GM23338 (cell line): Measurements from ENCODE around the gene CLHC1. TPM values are rescaled to one million over a fixed set of nuclear protein-coding genes. Genes with fewer than 3 reads are reported as not detected.

ENCODE experiments used
- ATAC-seq: fragments of 200-7000 bp; cut with Tn5 transposase; 3 replicates; pipeline ENCODE4 v1.9.1; 2020
- DNase-seq: peaks from one replicate; pipeline ENCODE4 v3.0.0-alpha.2; 2015; ENCODE audit warnings: low spot score
- H2AFZ ChIP-seq: fragments of 200-600 bp; sonication (generic); 2 replicates; pipeline ENCODE4 v1.8.0; 2016; ENCODE audit warnings: antibody characterized with exemption, mild to moderate bottlenecking, moderate library complexity
- H3F3A ChIP-seq: fragments of 200-600 bp; sonication (generic); replicated peaks from 2 replicates; pipeline ENCODE4 v1.8.0; 2017; ENCODE audit warnings: antibody characterized with exemption, mixed run types, low read depth
- H3K27ac ChIP-seq: fragments of 200-600 bp; sonication (generic); 2 replicates; pipeline ENCODE4 v1.6.1; 2016; ENCODE audit warnings: low read depth
- H3K27me3 ChIP-seq: fragments of 200-600 bp; sonication (generic); 2 replicates; pipeline ENCODE4 v1.8.0; 2016; ENCODE audit warnings: mild to moderate bottlenecking, mixed run types, moderate library complexity; ENCODE audit not compliant: insufficient read depth
- H3K36me3 ChIP-seq: fragments of 200-600 bp; sonication (generic); 2 replicates; pipeline ENCODE4 v1.8.0; 2016; ENCODE audit warnings: mild to moderate bottlenecking; ENCODE audit not compliant: insufficient read depth
- H3K4me1 ChIP-seq: fragments of 200-600 bp; sonication (generic); 2 replicates; pipeline ENCODE4 v1.8.0; 2016; ENCODE audit warnings: mild to moderate bottlenecking, moderate library complexity; ENCODE audit not compliant: insufficient read depth
- H3K4me2 ChIP-seq: fragments of 200-600 bp; sonication (generic); 2 replicates; pipeline ENCODE4 v1.7.1; 2017; ENCODE audit warnings: mixed run types
- H3K4me3 ChIP-seq: fragments of 200-600 bp; sonication (generic); 2 replicates; pipeline ENCODE4 v1.6.1; 2016; ENCODE audit warnings: mixed run types
- H3K79me2 ChIP-seq: fragments of 200-600 bp; sonication (generic); replicated peaks from 2 replicates; pipeline ENCODE4 v1.8.0; 2017; ENCODE audit warnings: mild to moderate bottlenecking; ENCODE audit not compliant: insufficient read depth
- H3K9me2 ChIP-seq: fragments of 200-600 bp; sonication (generic); 2 replicates; pipeline ENCODE4 v1.8.0; 2017; ENCODE audit not compliant: insufficient read depth
- H4K20me1 ChIP-seq: fragments of 200-600 bp; sonication (generic); replicated peaks from 2 replicates; pipeline ENCODE4 v1.8.0; 2017; ENCODE audit warnings: mild to moderate bottlenecking; ENCODE audit not compliant: insufficient read depth
- H3K27ac Mint-ChIP-seq: 2 replicates; pipeline ENCODE4 v1.8.0; 2020; ENCODE audit warnings: inconsistent platforms, mild to moderate bottlenecking, moderate library complexity, mixed read lengths
- H3K27me3 Mint-ChIP-seq: 3 replicates; pipeline ENCODE4 v1.8.0; 2022; ENCODE audit warnings: low read depth, mild to moderate bottlenecking, moderate library complexity, mixed read lengths, inconsistent platforms; ENCODE audit not compliant: insufficient read depth, poor library complexity
- H3K36me3 Mint-ChIP-seq: 3 replicates; pipeline ENCODE4 v1.8.0; 2021; ENCODE audit warnings: low read depth, mild to moderate bottlenecking, inconsistent platforms, moderate library complexity, mixed read lengths
- H3K4me1 Mint-ChIP-seq: 3 replicates; pipeline ENCODE4 v1.8.0; 2020; ENCODE audit warnings: mild to moderate bottlenecking, inconsistent platforms, mixed read lengths
- H3K4me3 Mint-ChIP-seq: 3 replicates; pipeline ENCODE4 v1.8.0; 2021; ENCODE audit warnings: moderate library complexity, mild to moderate bottlenecking, inconsistent platforms, mixed read lengths
- H3K9me3 Mint-ChIP-seq: 3 replicates; pipeline ENCODE4 v1.8.0; 2020; ENCODE audit warnings: moderate library complexity, mild to moderate bottlenecking, inconsistent platforms, mixed read lengths
- JUNB ChIP-seq: IDR thresholded peaks from one replicate; pipeline ENCODE4 v1.6.1; 2016; ENCODE audit warnings: antibody characterized with exemption; ENCODE audit not compliant: unreplicated experiment
- NANOG ChIP-seq: IDR thresholded peaks from 2 replicates; pipeline ENCODE4 v1.6.1; 2016; ENCODE audit warnings: antibody characterized with exemption, borderline replicate concordance
- POLR2AphosphoS5 ChIP-seq: IDR thresholded peaks from 2 replicates; pipeline ENCODE4 v1.6.1; 2016; ENCODE audit warnings: antibody characterized with exemption, low read depth
- STAT1 ChIP-seq: IDR thresholded peaks from one replicate; pipeline ENCODE4 v1.6.1; 2016; ENCODE audit warnings: antibody characterized with exemption; ENCODE audit not compliant: unreplicated experiment
- ZNF114 ChIP-seq: fragments of 250-450 bp; sonication (Bioruptor Pico); IDR thresholded peaks from 2 replicates; pipeline ENCODE4 v1.5.0; 2020; ENCODE audit warnings: mild to moderate bottlenecking, moderate library complexity
- polyA plus RNA-seq: library from polyadenylated mRNA; unstranded; fragments of >200 nt; fragmentation: Nextera tagmentation; extraction: Ambion mirVana; gene quantifications from 2 replicates; pipeline ENCODE4 v1.2.1, GENCODE V29; 2016
- total RNA-seq: library from RNA; depleted of rRNA; stranded (reverse); fragments of >200 nt; shearing (Covaris generic); gene quantifications from 2 replicates; pipeline ENCODE4 v1.2.3, GENCODE V29; 2014
- TF ChIP-seq, protein P1 (sequence below): fragments of 250-450 bp; sonication (Bioruptor Pico); IDR thresholded peaks from 2 replicates; pipeline ENCODE4 v1.5.0; 2020; ENCODE audit warnings: mild to moderate bottlenecking, moderate library complexity
- TF ChIP-seq, protein P2 (sequence below), 2 experiments: fragments of 200-600 bp in 1 of 2; sonication (generic) in 1 of 2; conservative IDR thresholded peaks; 2 replicates each; pipeline versions ENCODE4 v1.5.1 to v1.6.1; 2016 to 2017; ENCODE audit warnings: antibody characterized with exemption in 2 of 2, low read depth in 2 of 2, mild to moderate bottlenecking in 2 of 2, moderate library complexity in 1 of 2

The CLHC1 gene
- total and polyA plus RNA-seq, 2 experiments from 2014 or later: 3.1 to 5.0 TPM

GRCh38 chr2:55135491-55135890 is 96.6 kb downstream of the CLHC1 start:
- Histone ChIP-seq H3F3A (0 out of 2 replicates have a peak, but pooled peaks cover 2% of the 10 kb centered on the region), H2AFZ (no peak overlapping the region), H3K4me2 (no peak overlapping the region), H4K20me1 (no peaks in the 10 kb centered on the region), H3K4me1 (peaks cover 34% of the 10 kb centered on the region), H3K27ac (no peak overlapping the region), H3K9me2 (peaks cover 3% of the 10 kb centered on the region; the same call in 1 of the 2 replicates), H3K27me3 (no peaks in the 10 kb centered on the region), H3K4me3 (no peak overlapping the region), H3K79me2 (no peaks in the 10 kb centered on the region), H3K36me3 (no peaks in the 10 kb centered on the region)
- TF ChIP-seq, protein P1, sequence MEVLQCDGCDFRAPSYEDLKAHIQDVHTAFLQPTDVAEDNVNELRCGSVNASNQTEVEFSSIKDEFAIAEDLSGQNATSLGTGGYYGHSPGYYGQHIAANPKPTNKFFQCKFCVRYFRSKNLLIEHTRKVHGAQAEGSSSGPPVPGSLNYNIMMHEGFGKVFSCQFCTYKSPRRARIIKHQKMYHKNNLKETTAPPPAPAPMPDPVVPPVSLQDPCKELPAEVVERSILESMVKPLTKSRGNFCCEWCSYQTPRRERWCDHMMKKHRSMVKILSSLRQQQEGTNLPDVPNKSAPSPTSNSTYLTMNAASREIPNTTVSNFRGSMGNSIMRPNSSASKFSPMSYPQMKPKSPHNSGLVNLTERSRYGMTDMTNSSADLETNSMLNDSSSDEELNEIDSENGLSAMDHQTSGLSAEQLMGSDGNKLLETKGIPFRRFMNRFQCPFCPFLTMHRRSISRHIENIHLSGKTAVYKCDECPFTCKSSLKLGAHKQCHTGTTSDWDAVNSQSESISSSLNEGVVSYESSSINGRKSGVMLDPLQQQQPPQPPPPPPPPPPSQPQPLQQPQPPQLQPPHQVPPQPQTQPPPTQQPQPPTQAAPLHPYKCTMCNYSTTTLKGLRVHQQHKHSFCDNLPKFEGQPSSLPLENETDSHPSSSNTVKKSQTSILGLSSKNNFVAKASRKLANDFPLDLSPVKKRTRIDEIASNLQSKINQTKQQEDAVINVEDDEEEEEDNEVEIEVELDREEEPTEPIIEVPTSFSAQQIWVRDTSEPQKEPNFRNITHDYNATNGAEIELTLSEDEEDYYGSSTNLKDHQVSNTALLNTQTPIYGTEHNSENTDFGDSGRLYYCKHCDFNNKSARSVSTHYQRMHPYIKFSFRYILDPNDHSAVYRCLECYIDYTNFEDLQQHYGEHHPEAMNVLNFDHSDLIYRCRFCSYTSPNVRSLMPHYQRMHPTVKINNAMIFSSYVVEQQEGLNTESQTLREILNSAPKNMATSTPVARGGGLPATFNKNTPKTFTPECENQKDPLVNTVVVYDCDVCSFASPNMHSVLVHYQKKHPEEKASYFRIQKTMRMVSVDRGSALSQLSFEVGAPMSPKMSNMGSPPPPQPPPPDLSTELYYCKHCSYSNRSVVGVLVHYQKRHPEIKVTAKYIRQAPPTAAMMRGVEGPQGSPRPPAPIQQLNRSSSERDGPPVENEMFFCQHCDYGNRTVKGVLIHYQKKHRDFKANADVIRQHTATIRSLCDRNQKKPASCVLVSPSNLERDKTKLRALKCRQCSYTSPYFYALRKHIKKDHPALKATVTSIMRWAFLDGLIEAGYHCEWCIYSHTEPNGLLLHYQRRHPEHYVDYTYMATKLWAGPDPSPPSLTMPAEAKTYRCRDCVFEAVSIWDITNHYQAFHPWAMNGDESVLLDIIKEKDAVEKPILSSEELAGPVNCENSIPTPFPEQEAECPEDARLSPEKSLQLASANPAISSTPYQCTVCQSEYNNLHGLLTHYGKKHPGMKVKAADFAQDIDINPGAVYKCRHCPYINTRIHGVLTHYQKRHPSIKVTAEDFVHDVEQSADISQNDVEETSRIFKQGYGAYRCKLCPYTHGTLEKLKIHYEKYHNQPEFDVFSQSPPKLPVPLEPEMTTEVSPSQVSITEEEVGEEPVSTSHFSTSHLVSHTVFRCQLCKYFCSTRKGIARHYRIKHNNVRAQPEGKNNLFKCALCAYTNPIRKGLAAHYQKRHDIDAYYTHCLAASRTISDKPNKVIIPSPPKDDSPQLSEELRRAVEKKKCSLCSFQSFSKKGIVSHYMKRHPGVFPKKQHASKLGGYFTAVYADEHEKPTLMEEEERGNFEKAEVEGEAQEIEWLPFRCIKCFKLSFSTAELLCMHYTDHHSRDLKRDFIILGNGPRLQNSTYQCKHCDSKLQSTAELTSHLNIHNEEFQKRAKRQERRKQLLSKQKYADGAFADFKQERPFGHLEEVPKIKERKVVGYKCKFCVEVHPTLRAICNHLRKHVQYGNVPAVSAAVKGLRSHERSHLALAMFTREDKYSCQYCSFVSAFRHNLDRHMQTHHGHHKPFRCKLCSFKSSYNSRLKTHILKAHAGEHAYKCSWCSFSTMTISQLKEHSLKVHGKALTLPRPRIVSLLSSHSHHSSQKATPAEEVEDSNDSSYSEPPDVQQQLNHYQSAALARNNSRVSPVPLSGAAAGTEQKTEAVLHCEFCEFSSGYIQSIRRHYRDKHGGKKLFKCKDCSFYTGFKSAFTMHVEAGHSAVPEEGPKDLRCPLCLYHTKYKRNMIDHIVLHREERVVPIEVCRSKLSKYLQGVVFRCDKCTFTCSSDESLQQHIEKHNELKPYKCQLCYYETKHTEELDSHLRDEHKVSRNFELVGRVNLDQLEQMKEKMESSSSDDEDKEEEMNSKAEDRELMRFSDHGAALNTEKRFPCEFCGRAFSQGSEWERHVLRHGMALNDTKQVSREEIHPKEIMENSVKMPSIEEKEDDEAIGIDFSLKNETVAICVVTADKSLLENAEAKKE (CRISPR knock-in tag): no peak
- TF ChIP-seq JUNB (no peak), ZNF114 (CRISPR knock-in tag) (no peak), NANOG (no peak), STAT1 (no peak), POLR2AphosphoS5 (no peak)
- TF ChIP-seq, protein P2, sequence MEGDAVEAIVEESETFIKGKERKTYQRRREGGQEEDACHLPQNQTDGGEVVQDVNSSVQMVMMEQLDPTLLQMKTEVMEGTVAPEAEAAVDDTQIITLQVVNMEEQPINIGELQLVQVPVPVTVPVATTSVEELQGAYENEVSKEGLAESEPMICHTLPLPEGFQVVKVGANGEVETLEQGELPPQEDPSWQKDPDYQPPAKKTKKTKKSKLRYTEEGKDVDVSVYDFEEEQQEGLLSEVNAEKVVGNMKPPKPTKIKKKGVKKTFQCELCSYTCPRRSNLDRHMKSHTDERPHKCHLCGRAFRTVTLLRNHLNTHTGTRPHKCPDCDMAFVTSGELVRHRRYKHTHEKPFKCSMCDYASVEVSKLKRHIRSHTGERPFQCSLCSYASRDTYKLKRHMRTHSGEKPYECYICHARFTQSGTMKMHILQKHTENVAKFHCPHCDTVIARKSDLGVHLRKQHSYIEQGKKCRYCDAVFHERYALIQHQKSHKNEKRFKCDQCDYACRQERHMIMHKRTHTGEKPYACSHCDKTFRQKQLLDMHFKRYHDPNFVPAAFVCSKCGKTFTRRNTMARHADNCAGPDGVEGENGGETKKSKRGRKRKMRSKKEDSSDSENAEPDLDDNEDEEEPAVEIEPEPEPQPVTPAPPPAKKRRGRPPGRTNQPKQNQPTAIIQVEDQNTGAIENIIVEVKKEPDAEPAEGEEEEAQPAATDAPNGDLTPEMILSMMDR (conservative IDR thresholded peaks at IDR 0.05; ENCODE audit: low read depth in 2 of 2): no peak
- H3K36me3 Mint-ChIP-seq: no peaks in the 10 kb centered on the region
- H3K9me3 Mint-ChIP-seq: no peaks in the 10 kb centered on the region
- ATAC-seq: no peak
- peaks cover 59% of the 10 kb centered on the region for H3K4me1 Mint-ChIP-seq
- no peak for DNase-seq
- peaks cover 23% of the 10 kb centered on the region for H3K27me3 Mint-ChIP-seq
- no peak overlapping the region for H3K27ac Mint-ChIP-seq
- no peak overlapping the region for H3K4me3 Mint-ChIP-seq
